ACC112 (cell line): ENCODE results near the gene SMIM24.

Source experiments
- H2AFZ ChIP-seq: fragments of 200-600 bp; sonication (generic); one replicate; pipeline ENCODE4 v1.6.0; 2017; ENCODE audit warnings: antibody characterized with exemption, low read length; ENCODE audit not compliant: unreplicated experiment
- H3K27ac ChIP-seq: fragments of 200-600 bp; sonication (generic); 2 replicates; pipeline ENCODE4 v1.5.1; 2014; ENCODE audit warnings: low read depth, mild to moderate bottlenecking, antibody characterized with exemption, low read length, moderate library complexity
- H3K27me3 ChIP-seq: fragments of 200-600 bp; sonication (generic); 2 replicates; pipeline ENCODE4 v1.6.1; 2014; ENCODE audit warnings: mild to moderate bottlenecking, antibody characterized with exemption, low read length, moderate library complexity, mixed read lengths; ENCODE audit not compliant: insufficient read depth
- H3K36me3 ChIP-seq: fragments of 200-600 bp; sonication (generic); 2 replicates; pipeline ENCODE4 v1.6.1; 2016; ENCODE audit warnings: mild to moderate bottlenecking, antibody characterized with exemption, low read length, moderate library complexity, mixed read lengths; ENCODE audit not compliant: insufficient read depth
- H3K4me1 ChIP-seq: fragments of 200-600 bp; sonication (generic); one replicate; pipeline ENCODE4 v1.6.1; 2016; ENCODE audit warnings: low read length, mixed read lengths; ENCODE audit not compliant: insufficient read depth, unreplicated experiment, control insufficient read depth
- H3K4me3 ChIP-seq: fragments of 200-600 bp; sonication (generic); 2 replicates; pipeline ENCODE4 v1.5.1; 2014; ENCODE audit warnings: mild to moderate bottlenecking, low read depth, low read length
- H3K79me2 ChIP-seq: fragments of 200-600 bp; sonication (generic); one replicate; pipeline ENCODE4 v1.6.0; 2016; ENCODE audit warnings: low read length; ENCODE audit not compliant: control insufficient read depth, unreplicated experiment, insufficient read depth

Gene SMIM24

GRCh38 chr19:3522421-3523360 lies 42.4 kb upstream of the SMIM24 start:
- Histone ChIP-seq H3K4me1 (no peaks in the 10 kb centered on the region), H3K27ac (no peak overlapping the region), H3K27me3 (no peaks in the 10 kb centered on the region), H2AFZ (no peak overlapping the region), H3K79me2 (peaks cover 20% of the 10 kb centered on the region), H3K4me3 (no peak overlapping the region), H3K36me3 (no peaks in the 10 kb centered on the region)

GRCh38 chr19:3521104-3521445 lies 40.8 kb upstream of the SMIM24 start:
- no peaks in the 10 kb centered on the region for H3K27me3 ChIP-seq
- no peaks in the 10 kb centered on the region for H3K4me1 ChIP-seq
- H2AFZ ChIP-seq = no peak overlapping the region
- no peak overlapping the region for H3K4me3 ChIP-seq
- no peak overlapping the region for H3K27ac ChIP-seq
- peaks cover 29% of the 10 kb centered on the region for H3K79me2 ChIP-seq
- no peaks in the 10 kb centered on the region for H3K36me3 ChIP-seq

GRCh38 chr19:3520166-3521103 lies 40.1 kb upstream of the SMIM24 start:
- Histone ChIP-seq H3K36me3 (no peaks in the 10 kb centered on the region), H3K27me3 (no peaks in the 10 kb centered on the region), H2AFZ (no peak overlapping the region), H3K79me2 (peaks cover 35% of the 10 kb centered on the region), H3K27ac (no peak overlapping the region), H3K4me3 (no peak overlapping the region), H3K4me1 (no peaks in the 10 kb centered on the region)

GRCh38 chr19:3519126-3519525 lies 38.8 kb upstream of the SMIM24 start:
- Histone ChIP-seq H3K27me3 (no peaks in the 10 kb centered on the region), H3K79me2 (peaks cover 46% of the 10 kb centered on the region), H3K4me1 (no peaks in the 10 kb centered on the region), H2AFZ (no peak overlapping the region), H3K36me3 (no peaks in the 10 kb centered on the region), H3K27ac (no peak overlapping the region), H3K4me3 (no peak overlapping the region)

- Histone ChIP-seq H2AFZ (no peak overlapping the region), H3K4me3 (no peak overlapping the region), H3K27ac (no peak overlapping the region), H3K4me1 (peaks cover 3% of the 10 kb centered on the region), H3K27me3 (no peaks in the 10 kb centered on the region), H3K36me3 (no peaks in the 10 kb centered on the region), H3K79me2 (peaks cover 51% of the 10 kb centered on the region)
Measured at GRCh38 chr19:3518659-3519058, 38.3 kb upstream of the SMIM24 start.

GRCh38 chr19:3518255-3518654 lies 37.9 kb upstream of the SMIM24 start:
- Histone ChIP-seq H2AFZ (no peak overlapping the region), H3K4me1 (peaks cover 5% of the 10 kb centered on the region), H3K4me3 (no peak overlapping the region), H3K27ac (no peak overlapping the region), H3K79me2 (peaks cover 55% of the 10 kb centered on the region), H3K36me3 (no peaks in the 10 kb centered on the region), H3K27me3 (no peaks in the 10 kb centered on the region)

GRCh38 chr19:3517638-3518037 lies 37.3 kb upstream of the SMIM24 start:
- H3K27me3 ChIP-seq = no peaks in the 10 kb centered on the region
- H3K27ac ChIP-seq = no peak overlapping the region
- no peaks in the 10 kb centered on the region for H3K36me3 ChIP-seq
- peaks cover 5% of the 10 kb centered on the region for H3K4me1 ChIP-seq
- H3K4me3 ChIP-seq = no peak overlapping the region
- H2AFZ ChIP-seq = no peak overlapping the region
- H3K79me2 ChIP-seq = peaks cover 61% of the 10 kb centered on the region

GRCh38 chr19:3516675-3517207 lies 36.4 kb upstream of the SMIM24 start:
- Histone ChIP-seq H3K4me3 (no peak overlapping the region), H3K4me1 (peaks cover 5% of the 10 kb centered on the region), H2AFZ (no peak overlapping the region), H3K79me2 (peaks cover 70% of the 10 kb centered on the region), H3K27ac (no peak overlapping the region), H3K36me3 (no peaks in the 10 kb centered on the region), H3K27me3 (no peaks in the 10 kb centered on the region)

GRCh38 chr19:3515891-3516422 lies 35.6 kb upstream of the SMIM24 start:
- Histone ChIP-seq H3K4me1 (peaks cover 5% of the 10 kb centered on the region), H2AFZ (no peak overlapping the region), H3K79me2 (peaks cover 73% of the 10 kb centered on the region), H3K27ac (no peak overlapping the region), H3K36me3 (no peaks in the 10 kb centered on the region), H3K4me3 (no peak overlapping the region), H3K27me3 (no peaks in the 10 kb centered on the region)

GRCh38 chr19:3514930-3515329 lies 34.6 kb upstream of the SMIM24 start:
- no peak overlapping the region for H2AFZ ChIP-seq
- peaks cover 6% of the 10 kb centered on the region for H3K4me1 ChIP-seq
- peaks cover 81% of the 10 kb centered on the region for H3K79me2 ChIP-seq
- H3K27ac ChIP-seq = no peak overlapping the region
- no peak overlapping the region for H3K4me3 ChIP-seq
- H3K27me3 ChIP-seq = no peaks in the 10 kb centered on the region
- no peaks in the 10 kb centered on the region for H3K36me3 ChIP-seq
